ENCODE data around the gene RASSF10.

- TF ChIP-seq CTCF (IDR thresholded peaks at IDR 0.05; ENCODE audit: insufficient read depth, low read length) (no peak), POLR2AphosphoS5 (IDR thresholded peaks at IDR 0.05; ENCODE audit: low read depth) (no peak), SPI1 (IDR thresholded peaks at IDR 0.05; ENCODE audit: borderline replicate concordance, low read depth) (no peak)
Measured at GRCh38 chr11:12973528-12974181, 35.5 kb upstream of the RASSF10 start.
